Ovary (tissue), 9 donors: ENCODE data around the gene PODXL. TPM values are rescaled to one million over a fixed set of nuclear protein-coding genes. Genes with fewer than 3 reads are reported as not detected.

Experiments
- DNase-seq, 5 donors: peaks; one replicate each; pipeline ENCODE4 v3.0.0-alpha.2; 2019 to 2020
- H3K27ac ChIP-seq, 2 donors: fragments of 200-600 bp; one replicate each; pipeline versions ENCODE4 v1.5.1 to v1.8.0; 2019 to 2022
- H3K27me3 ChIP-seq: fragments of 200-600 bp; one replicate; pipeline ENCODE4 v1.8.0; 2022
- H3K36me3 ChIP-seq: fragments of 200-600 bp; sonication (generic); one replicate; pipeline ENCODE4 v1.5.1; 2019
- H3K4me1 ChIP-seq: one replicate; pipeline ENCODE4 v1.8.1; 2013; ENCODE audit warnings: mild to moderate bottlenecking, moderate library complexity; ENCODE audit not compliant: insufficient read depth
- H3K4me3 ChIP-seq: fragments of 200-600 bp; sonication (generic); one replicate; pipeline ENCODE4 v1.5.1; 2017
- H3K9me3 ChIP-seq, 2 donors: fragments of 200-600 bp in 1 of 2; sonication (generic) in 1 of 2; one replicate each; pipeline versions ENCODE4 v1.5.1 to v1.8.1; 2013 to 2019; ENCODE audit warnings: mild to moderate bottlenecking in 1 of 2, moderate library complexity in 1 of 2
- CTCF ChIP-seq, 3 donors: fragments of 450-650 bp in 2 of 3; fragments of 200-600 bp in 1 of 3; IDR thresholded peaks; one replicate each; pipeline versions ENCODE4 v1.5.1 to v1.8.0; 2016 to 2022; ENCODE audit warnings: antibody characterized with exemption in 3 of 3, mild to moderate bottlenecking in 1 of 3
- EP300 ChIP-seq: sonication (generic); formaldehyde crosslinking; IDR thresholded peaks from one replicate; pipeline ENCODE4 v1.6.1; 2017; ENCODE audit warnings: antibody characterized with exemption
- POLR2A ChIP-seq: fragments of 450-650 bp; IDR thresholded peaks from one replicate; pipeline ENCODE4 v1.6.1; 2017; ENCODE audit warnings: antibody characterized with exemption, mild to moderate bottlenecking, moderate library complexity
- WGBS, 3 donors: extraction: QIAGEN DNeasy Blood & Tissue Kit in 1 of 3; methylation state at CpG; one replicate each; pipeline versions ENCODE4 v1.1.5 to v1.1.7; 2013 to 2017; 5-methylcytosine and 5-hydroxymethylcytosine counted together
- intact Hi-C, 4 donors: fragments of 100-400 bp; cut with DNase I; formaldehyde crosslinking; loops; one replicate each; pipeline versions ENCODE4 v1.11.0 to v1.15.1; 2022 to 2023
- polyA plus RNA-seq, 2 donors: library from polyadenylated mRNA; stranded (reverse); fragments of 200-250 nt in 1 of 2; fragments of 350-450 nt in 1 of 2; fragmentation: Illumina TruSeq in 1 of 2; extraction: RNeasy Lipid Tissue Mini Kit (QIAGEN cat#74804) in 1 of 2; gene quantifications; one replicate each; pipeline ENCODE4 v1.2.3, GENCODE V29; 2013 to 2014
- total RNA-seq, 7 donors: library from RNA; depleted of rRNA in 2 of 7; stranded (reverse); fragments of >200 nt in 2 of 7; fragmentation: NEBNext Ultra II Directional in 3 of 7; extraction: Animal tissue kit (Norgen Biotek cat#: 25700) in 3 of 7; gene quantifications; one replicate each; pipeline versions ENCODE4 v1.1.0 to v1.2.4, GENCODE V29; 2016 to 2023
- donor health status: DM: no; HTN: no; CAD: no; lungs with moderate emphysema.
- donor health status: DM: no; HTN: no; CAD: no.
- donor health status: Bipolar disorder and iron deficiency.
- donor health status: DM: yes; HTN: yes; CAD: no.
- donor health status: DM: no; HTN: no; CAD: no.
- donor health status: DM: yes; HTN: yes; CAD: no.

Gene PODXL
- total and polyA plus RNA-seq, 9 donors = 13.2 to 85.1 (median 34.8) TPM

GRCh38 chr7:131543298-131543697, 13.1 kb downstream of the PODXL start:
- no peak overlapping the region for H3K4me3 ChIP-seq
- peak in 1 of 5 donors; percentile 25 for DNase-seq
- no peaks in the 10 kb centered on the region for H3K9me3 ChIP-seq
- H3K27me3 ChIP-seq = no peaks in the 10 kb centered on the region
- no peaks in the 10 kb centered on the region for H3K36me3 ChIP-seq
- 93 to 95% (median 93%) methylated on average over 5 of the region's 5 CpGs for WGBS, 3 donors
- intact Hi-C loops = no loop called here
- TF ChIP-seq EP300 = no peak
- no peak for TF ChIP-seq POLR2A
- TF ChIP-seq CTCF (IDR thresholded peaks at IDR 0.05) = no peak
- H3K4me1 ChIP-seq = peaks cover 12% of the 10 kb centered on the region
- no peak overlapping the region for H3K27ac ChIP-seq

GRCh38 chr7:131540491-131541162, 15.8 kb downstream of the PODXL start:
- H3K27ac ChIP-seq = peak overlapping the region in 1 of 2 donors; percentile 3
- H3K27me3 ChIP-seq = no peaks in the 10 kb centered on the region
- intact Hi-C loops = no loop called here
- no peaks in the 10 kb centered on the region for H3K9me3 ChIP-seq
- TF ChIP-seq POLR2A (no peak), EP300 (no peak), CTCF (IDR thresholded peaks at IDR 0.05) (peak in 1 of 3 donors; percentile 26)
- 21 to 29% (median 27%) methylated on average over 18 of the region's 18 CpGs for WGBS, 3 donors
- DNase-seq = peak; percentile 33 to 74 (median 41)
- H3K4me1 ChIP-seq = peaks cover 12% of the 10 kb centered on the region
- no peaks in the 10 kb centered on the region for H3K36me3 ChIP-seq
- H3K4me3 ChIP-seq = no peak overlapping the region

GRCh38 chr7:131538813-131539179, 17.6 kb downstream of the PODXL start:
- no peak for TF ChIP-seq CTCF (IDR thresholded peaks at IDR 0.05)
- TF ChIP-seq EP300 = no peak
- no peak for TF ChIP-seq POLR2A
- WGBS, 3 donors = 84 to 91% (median 89%) methylated on average over 7 of the region's 7 CpGs
- Histone ChIP-seq H3K27ac (no peak overlapping the region), H3K9me3 (no peaks in the 10 kb centered on the region), H3K4me3 (no peak overlapping the region), H3K27me3 (no peaks in the 10 kb centered on the region), H3K36me3 (no peaks in the 10 kb centered on the region), H3K4me1 (peaks cover 10% of the 10 kb centered on the region)
- no peak for DNase-seq
- intact Hi-C loops = no loop called here

- H3K27me3 ChIP-seq = no peaks in the 10 kb centered on the region
- peaks cover 10% of the 10 kb centered on the region for H3K4me1 ChIP-seq
- H3K9me3 ChIP-seq = no peaks in the 10 kb centered on the region
- peak in 1 of 5 donors; percentile 25 for DNase-seq
- intact Hi-C loops = no loop called here
- no peak overlapping the region for H3K4me3 ChIP-seq
- no peak overlapping the region for H3K27ac ChIP-seq
- H3K36me3 ChIP-seq = no peaks in the 10 kb centered on the region
- no peak for TF ChIP-seq EP300
- TF ChIP-seq CTCF (IDR thresholded peaks at IDR 0.05) = no peak
- TF ChIP-seq POLR2A = no peak
- 91 to 95% (median 94%) methylated on average over 13 of the region's 13 CpGs for WGBS, 3 donors
These were observed 18.2 kb downstream of the PODXL start for GRCh38 chr7:131538071-131538812.
